ENCODE results near the gene CSF1.

The CSF1 gene

GRCh38 chr1:109924316-109924715 is 13.7 kb downstream of the CSF1 start:
- DNase-seq (no peak), ATAC-seq (ENCODE audit: insufficient read depth, low read depth) (no peak)
- Histone ChIP-seq H3K9me3 (ENCODE audit: insufficient read depth, low read length, severe bottlenecking) (no peaks in the 10 kb centered on the region), H3K27ac (ENCODE audit: low read length) (no peak overlapping the region), H3K4me3 (ENCODE audit: low read depth in 1 of 2, low read length in 2 of 2) (no peak overlapping the region), H3K4me1 (ENCODE audit: insufficient read depth, low read length) (no peaks in the 10 kb centered on the region), H2AFZ (ENCODE audit: low read depth, low read length) (no peak overlapping the region), H3K9ac (ENCODE audit: low read depth, low read length) (no peak overlapping the region), H3K79me2 (ENCODE audit: insufficient read depth, low read length) (no peaks in the 10 kb centered on the region), H3K4me2 (ENCODE audit: insufficient read depth, low read length) (no peak overlapping the region), H3K36me3 (ENCODE audit: insufficient read depth, low read length) (peaks cover 15% of the 10 kb centered on the region), H4K20me1 (ENCODE audit: insufficient read depth, low read length) (no peaks in the 10 kb centered on the region; the same call in 1 of the 2 replicates), H3K27me3 (ENCODE audit: insufficient read depth, low read length, poor library complexity) (no peaks in the 10 kb centered on the region)
- TF ChIP-seq EZH2 (IDR thresholded peaks at IDR 0.05; ENCODE audit: borderline replicate concordance, low read depth, low read length, severe bottlenecking): no peak
- TF ChIP-seq, protein P1, sequence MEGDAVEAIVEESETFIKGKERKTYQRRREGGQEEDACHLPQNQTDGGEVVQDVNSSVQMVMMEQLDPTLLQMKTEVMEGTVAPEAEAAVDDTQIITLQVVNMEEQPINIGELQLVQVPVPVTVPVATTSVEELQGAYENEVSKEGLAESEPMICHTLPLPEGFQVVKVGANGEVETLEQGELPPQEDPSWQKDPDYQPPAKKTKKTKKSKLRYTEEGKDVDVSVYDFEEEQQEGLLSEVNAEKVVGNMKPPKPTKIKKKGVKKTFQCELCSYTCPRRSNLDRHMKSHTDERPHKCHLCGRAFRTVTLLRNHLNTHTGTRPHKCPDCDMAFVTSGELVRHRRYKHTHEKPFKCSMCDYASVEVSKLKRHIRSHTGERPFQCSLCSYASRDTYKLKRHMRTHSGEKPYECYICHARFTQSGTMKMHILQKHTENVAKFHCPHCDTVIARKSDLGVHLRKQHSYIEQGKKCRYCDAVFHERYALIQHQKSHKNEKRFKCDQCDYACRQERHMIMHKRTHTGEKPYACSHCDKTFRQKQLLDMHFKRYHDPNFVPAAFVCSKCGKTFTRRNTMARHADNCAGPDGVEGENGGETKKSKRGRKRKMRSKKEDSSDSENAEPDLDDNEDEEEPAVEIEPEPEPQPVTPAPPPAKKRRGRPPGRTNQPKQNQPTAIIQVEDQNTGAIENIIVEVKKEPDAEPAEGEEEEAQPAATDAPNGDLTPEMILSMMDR (IDR thresholded peaks at IDR 0.05; ENCODE audit: borderline replicate concordance, extremely low read depth, low read length, poor library complexity, severe bottlenecking): no peak

- H3K9ac ChIP-seq (ENCODE audit: low read depth, low read length): no peak overlapping the region
- H3K36me3 ChIP-seq (ENCODE audit: insufficient read depth, low read length): peaks cover 15% of the 10 kb centered on the region
These were observed 14.7 kb downstream of the CSF1 start for GRCh38 chr1:109925159-109925990.

DNA sequence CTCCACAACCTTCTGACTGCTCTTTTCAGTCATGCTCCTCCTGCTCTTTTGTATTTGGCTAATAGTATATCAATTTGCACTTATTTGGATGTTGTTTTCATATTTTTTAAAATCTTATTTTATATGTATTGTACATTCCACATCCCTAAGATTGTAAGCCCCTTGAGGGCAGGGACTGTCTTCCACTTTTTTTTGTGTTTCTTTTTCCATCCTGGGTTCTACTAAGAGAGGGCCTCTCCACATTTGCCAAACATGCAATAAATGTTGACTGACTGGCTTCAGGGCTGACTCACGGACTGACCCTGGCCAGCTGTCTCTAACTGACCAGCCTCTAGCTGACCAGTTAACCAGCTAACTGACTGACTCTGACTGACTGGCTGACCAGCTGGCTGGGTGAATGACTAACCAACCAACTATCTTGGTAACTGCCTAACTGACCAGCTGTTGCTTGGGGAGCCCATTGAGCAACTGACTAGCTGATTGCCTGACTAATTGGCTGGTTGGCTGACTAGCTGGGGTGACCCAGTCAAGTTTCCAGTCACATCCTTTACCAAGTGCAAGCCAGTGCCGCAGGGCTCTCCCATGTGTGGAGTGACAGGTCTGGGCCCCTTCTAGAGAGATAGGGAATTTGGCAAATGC is 16.1 kb downstream of the CSF1 start:
- ATAC-seq (ENCODE audit: insufficient read depth, low read depth): no peak
- Histone ChIP-seq H3K79me2 (ENCODE audit: insufficient read depth, low read length) (no peaks in the 10 kb centered on the region), H3K27me3 (ENCODE audit: insufficient read depth, low read length, poor library complexity) (no peaks in the 10 kb centered on the region), H3K27ac (ENCODE audit: low read length) (no peak overlapping the region), H3K9me3 (ENCODE audit: insufficient read depth, low read length, severe bottlenecking) (no peaks in the 10 kb centered on the region), H3K9ac (ENCODE audit: low read depth, low read length) (no peak overlapping the region), H3K4me1 (ENCODE audit: insufficient read depth, low read length) (no peaks in the 10 kb centered on the region), H2AFZ (ENCODE audit: low read depth, low read length) (no peak overlapping the region), H3K4me2 (ENCODE audit: insufficient read depth, low read length) (no peak overlapping the region), H4K20me1 (ENCODE audit: insufficient read depth, low read length) (no peaks in the 10 kb centered on the region; the same call in 1 of the 2 replicates), H3K4me3 (ENCODE audit: low read depth in 1 of 2, low read length in 2 of 2) (no peak overlapping the region), H3K36me3 (ENCODE audit: insufficient read depth, low read length) (peaks cover 15% of the 10 kb centered on the region)
- DNase-seq: no peak
- TF ChIP-seq EZH2 (IDR thresholded peaks at IDR 0.05; ENCODE audit: borderline replicate concordance, low read depth, low read length, severe bottlenecking): no peak
- TF ChIP-seq, protein P1 (IDR thresholded peaks at IDR 0.05; ENCODE audit: borderline replicate concordance, extremely low read depth, low read length, poor library complexity, severe bottlenecking): no peak

More at GRCh38 chr1:109925159-109925990, 14.7 kb downstream of the CSF1 start:
- no peaks in the 10 kb centered on the region for H3K79me2 ChIP-seq (ENCODE audit: insufficient read depth, low read length)
- H3K4me2 ChIP-seq (ENCODE audit: insufficient read depth, low read length): no peak overlapping the region
- H3K4me1 ChIP-seq (ENCODE audit: insufficient read depth, low read length): no peaks in the 10 kb centered on the region
- ATAC-seq (ENCODE audit: insufficient read depth, low read depth): no peak
- no peak overlapping the region for H3K27ac ChIP-seq (ENCODE audit: low read length)
- no peaks in the 10 kb centered on the region for H3K27me3 ChIP-seq (ENCODE audit: insufficient read depth, low read length, poor library complexity)
- H4K20me1 ChIP-seq (ENCODE audit: insufficient read depth, low read length): no peaks in the 10 kb centered on the region; the same call in 1 of the 2 replicates
- no peak overlapping the region for H3K4me3 ChIP-seq (ENCODE audit: low read depth in 1 of 2, low read length in 2 of 2)
- TF ChIP-seq, protein P1 (IDR thresholded peaks at IDR 0.05; ENCODE audit: borderline replicate concordance, extremely low read depth, low read length, poor library complexity, severe bottlenecking): no peak
- no peak for TF ChIP-seq EZH2 (IDR thresholded peaks at IDR 0.05; ENCODE audit: borderline replicate concordance, low read depth, low read length, severe bottlenecking)
- H2AFZ ChIP-seq (ENCODE audit: low read depth, low read length): no peak overlapping the region
- no peak for DNase-seq
- H3K9me3 ChIP-seq (ENCODE audit: insufficient read depth, low read length, severe bottlenecking): no peaks in the 10 kb centered on the region
